HepG2 (cell line): ENCODE data around the gene EIF3L. TPM values are rescaled to one million over a fixed set of nuclear protein-coding genes. Genes with fewer than 3 reads are reported as not detected.
A peak's percentile ranks its signal among the peaks of the same experiment; 100 is the strongest.

Experiments
- ADNP ChIP-seq: sonication (generic); formaldehyde crosslinking; IDR thresholded peaks from 2 replicates; pipeline ENCODE4 v1.4.0; 2020; ENCODE audit warnings: missing genetic modification reagents
- AKAP8 ChIP-seq: sonication (generic); formaldehyde crosslinking; IDR thresholded peaks from 2 replicates; pipeline ENCODE4 v1.5.1; 2020; ENCODE audit warnings: mild to moderate bottlenecking, missing genetic modification reagents
- CREM ChIP-seq, 2 experiments: sonication (generic) in 1 of 2; formaldehyde crosslinking in 1 of 2; IDR thresholded peaks; 2 replicates each; pipeline versions ENCODE4 v1.4.0 to v1.6.1; 2016 to 2020; ENCODE audit warnings: antibody characterized with exemption in 1 of 2, mild to moderate bottlenecking in 1 of 2, missing genetic modification reagents in 1 of 2
- DZIP1 ChIP-seq: sonication (generic); formaldehyde crosslinking; IDR thresholded peaks from 2 replicates; pipeline ENCODE4 v1.5.0; 2020; ENCODE audit warnings: mild to moderate bottlenecking, missing genetic modification reagents
- GABPA ChIP-seq, 2 experiments: IDR thresholded peaks; 2 replicates each; pipeline ENCODE4 v1.6.1; 2011 to 2016; ENCODE audit warnings: low read depth in 2 of 2, low read length in 1 of 2, missing biosample characterization in 1 of 2, missing genetic modification characterization in 1 of 2
- KDM4B ChIP-seq: sonication (generic); formaldehyde crosslinking; IDR thresholded peaks from 2 replicates; pipeline ENCODE4 v1.4.0; 2020; ENCODE audit warnings: missing genetic modification reagents
- NFRKB ChIP-seq: fragments of 450-650 bp; IDR thresholded peaks from 2 replicates; pipeline ENCODE4 v1.6.1; 2017
- POGK ChIP-seq: sonication (generic); formaldehyde crosslinking; conservative IDR thresholded peaks from 2 replicates; pipeline ENCODE4 v1.8.0; 2022; ENCODE audit warnings: mild to moderate bottlenecking, moderate library complexity, missing genetic modification reagents
- POLR2AphosphoS5 ChIP-seq: IDR thresholded peaks from 2 replicates; pipeline ENCODE4 v1.6.1; 2012; ENCODE audit warnings: low read depth, low read length
- RARG ChIP-seq: sonication (generic); formaldehyde crosslinking; IDR thresholded peaks from 2 replicates; pipeline ENCODE4 v1.4.0; 2020; ENCODE audit warnings: low read depth, mild to moderate bottlenecking, missing genetic modification reagents
- REPIN1 ChIP-seq: sonication (generic); formaldehyde crosslinking; IDR thresholded peaks from 2 replicates; pipeline ENCODE4 v1.8.0; 2022; ENCODE audit warnings: missing genetic modification reagents, low read depth, mild to moderate bottlenecking, borderline replicate concordance
- SIN3A ChIP-seq: IDR thresholded peaks from 2 replicates; pipeline ENCODE4 v1.6.1; 2011; ENCODE audit warnings: low read depth, mild to moderate bottlenecking, control low read depth, low read length, borderline replicate concordance
- SMC3 ChIP-seq: IDR thresholded peaks from 2 replicates; pipeline ENCODE4 v1.6.1; 2011; ENCODE audit warnings: low read length, improper control_type of control experiment
- SOX5 ChIP-seq: IDR thresholded peaks from 2 replicates; pipeline ENCODE4 v1.6.1; 2016; ENCODE audit warnings: borderline replicate concordance
- ZBTB26 ChIP-seq: IDR thresholded peaks from 2 replicates; pipeline ENCODE4 v1.6.1; 2016; ENCODE audit warnings: missing compliant biosample characterization, missing genetic modification reagents, borderline replicate concordance
- ZBTB38 ChIP-seq: sonication (generic); formaldehyde crosslinking; IDR thresholded peaks from 2 replicates; pipeline ENCODE4 v1.5.1; 2020; ENCODE audit warnings: mild to moderate bottlenecking, missing genetic modification reagents
- ZNF280B ChIP-seq: sonication (generic); formaldehyde crosslinking; IDR thresholded peaks from 2 replicates; pipeline ENCODE4 v1.5.0; 2020; ENCODE audit warnings: missing genetic modification reagents, mild to moderate bottlenecking, borderline replicate concordance
- ZNF281 ChIP-seq: sonication (generic); formaldehyde crosslinking; IDR thresholded peaks from 2 replicates; pipeline ENCODE4 v1.4.0; 2020; ENCODE audit warnings: missing genetic modification reagents, borderline replicate concordance
- polyA plus RNA-seq, 8 experiments: library from polyadenylated mRNA; depleted of rRNA in 3 of 8; stranded (reverse) in 7 of 8; unstranded in 1 of 8; fragments of >200 nt; fragmentation: Illumina TruSeq in 4 of 8; extraction: Trizol in 4 of 8; gene quantifications; 2 replicates each; pipeline versions ENCODE4 v1.2.1 to v1.2.3, GENCODE V29; 2011 to 2016; ENCODE audit warnings: low read depth in 4 of 8, missing spikeins in 1 of 8, mixed read lengths in 1 of 8; ENCODE audit not compliant: insufficient read depth in 1 of 8
- total RNA-seq, 5 experiments: library from RNA; depleted of rRNA; stranded (reverse); fragments of >200 nt; fragmentation: Illumina TruSeq; extraction: Trizol; gene quantifications; 2 replicates each; pipeline ENCODE4 v1.2.3, GENCODE V29; 2016; ENCODE audit warnings: low read depth in 1 of 5

Gene EIF3L
- total and polyA plus RNA-seq, 2 of the 13 experiments (the other 11 are each of a cell fraction or from before 2014, with no cell fraction given), result 514 to 793 TPM

- TF ChIP-seq ZNF281 (CRISPR knock-in tag) (no peak), AKAP8 (no peak), ZNF280B (CRISPR knock-in tag) (peak; percentile 85), RARG (CRISPR knock-in tag) (no peak), ZBTB26 (CRISPR knock-in tag) (peak; percentile 58; the same call in 1 of the 2 replicates), KDM4B (peak; percentile 71), POGK (CRISPR knock-in tag) (peak; percentile 80; the same call in 1 of the 2 replicates), CREM (IDR thresholded peaks at IDR 0.05) (peak; percentile 64; the same call in 1 of the 2 replicates), CREM (CRISPR knock-in tag; IDR thresholded peaks at IDR 0.05) (no peak), DZIP1 (CRISPR knock-in tag) (peak; percentile 60; the same call in 1 of the 2 replicates), ZBTB38 (CRISPR knock-in tag) (peak; percentile 67; the same call in 1 of the 2 replicates), GABPA (IDR thresholded peaks at IDR 0.05; ENCODE audit: low read depth, low read length) (peak; percentile 88), GABPA (CRISPR knock-in tag; IDR thresholded peaks at IDR 0.05; ENCODE audit: low read depth) (peak; percentile 96), SMC3 (no peak), NFRKB (no peak; the same call in 1 of the 2 replicates), SOX5 (CRISPR knock-in tag) (peak; percentile 18; the same call in 1 of the 2 replicates), ADNP (CRISPR knock-in tag) (no peak), SIN3A (peak; percentile 79; the same call in 1 of the 2 replicates), REPIN1 (CRISPR knock-in tag) (peak; percentile 55; the same call in 1 of the 2 replicates), POLR2AphosphoS5 (peak; percentile 91)
These were observed at the start of gene EIF3L (continued) for GRCh38 chr22:37849089-37849751.
